ENCODE results near the gene SLITRK5. TPM values are rescaled to one million over a fixed set of nuclear protein-coding genes. Genes with fewer than 3 reads are reported as not detected.

SLITRK5 gene
- total RNA-seq, 1 donor from 2014 or later: 1.8 TPM

- no peak for DNase-seq
Measured at GRCh38 chr13:87709947-87710346, 38.8 kb downstream of the SLITRK5 start.

GRCh38 chr13:87712012-87712411 is 40.8 kb downstream of the SLITRK5 start:
- no peak for DNase-seq

Measured in skin of body (tissue), 2 donors.